DMS53 treated with DMSO at 0.1 percent for 48 hours (cell line): Measurements from ENCODE around the gene CNTF.
A peak's percentile ranks its signal among the peaks of the same experiment; 100 is the strongest.
"Not testable (repeated sequence)": the region's sequence is repeated elsewhere in the genome, so short reads cannot be mapped to it uniquely, and the experiment has no call there.

ENCODE experiments used
- DNase-seq: peaks from one replicate; lab custom pipeline; 2025; ENCODE audit not compliant: unreplicated experiment; lab: John Stamatoyannopoulos, UW

The CNTF gene, protein sequence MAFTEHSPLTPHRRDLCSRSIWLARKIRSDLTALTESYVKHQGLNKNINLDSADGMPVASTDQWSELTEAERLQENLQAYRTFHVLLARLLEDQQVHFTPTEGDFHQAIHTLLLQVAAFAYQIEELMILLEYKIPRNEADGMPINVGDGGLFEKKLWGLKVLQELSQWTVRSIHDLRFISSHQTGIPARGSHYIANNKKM

DNA sequence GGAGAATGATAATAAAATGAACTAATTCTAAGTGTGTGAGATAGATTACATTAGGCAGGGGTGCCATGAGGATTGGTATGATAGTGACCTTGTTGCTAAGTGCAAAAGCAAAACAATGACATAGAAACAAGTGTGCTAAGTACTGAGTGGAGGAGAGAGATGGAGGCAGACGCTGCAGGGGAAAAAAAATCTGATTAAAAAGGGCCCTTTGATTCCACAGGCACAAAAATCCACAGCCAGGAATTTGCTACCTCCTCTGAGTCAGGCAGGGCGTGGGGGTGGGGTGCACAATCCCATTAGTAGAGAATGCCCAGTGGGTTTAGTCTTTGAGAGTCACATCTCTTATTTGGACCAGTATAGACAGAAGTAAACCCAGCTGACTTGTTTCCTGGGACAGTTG lies at the start of gene CNTF:
CNTF (plus strand) TSS at position 322 of the 400 bp plus-strand sequence. CDS start 88 bp downstream, outside the sequence.
- DNase-seq = no peak

DNA sequence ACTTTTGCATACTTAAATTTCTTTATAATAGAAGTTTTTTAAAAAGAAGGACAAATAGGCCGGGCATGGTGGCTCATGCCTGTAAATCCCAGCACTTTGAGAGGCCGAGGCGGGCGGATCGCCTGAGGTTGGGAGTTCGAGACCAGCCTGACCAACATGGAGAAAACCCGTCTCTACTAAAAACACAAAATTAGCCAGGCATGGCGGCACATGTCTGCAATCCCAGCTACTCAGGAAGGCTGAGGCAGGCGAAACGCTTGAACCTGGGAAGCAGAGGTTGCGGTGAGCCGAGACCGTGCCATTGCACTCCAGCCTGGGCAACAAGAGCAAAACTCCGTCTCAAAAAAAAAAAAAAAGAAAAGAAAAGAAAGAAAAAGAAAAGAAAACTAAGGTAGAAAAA lies 49.6 kb upstream of the CNTF start:
- DNase-seq = not testable (repeated sequence)

DNA sequence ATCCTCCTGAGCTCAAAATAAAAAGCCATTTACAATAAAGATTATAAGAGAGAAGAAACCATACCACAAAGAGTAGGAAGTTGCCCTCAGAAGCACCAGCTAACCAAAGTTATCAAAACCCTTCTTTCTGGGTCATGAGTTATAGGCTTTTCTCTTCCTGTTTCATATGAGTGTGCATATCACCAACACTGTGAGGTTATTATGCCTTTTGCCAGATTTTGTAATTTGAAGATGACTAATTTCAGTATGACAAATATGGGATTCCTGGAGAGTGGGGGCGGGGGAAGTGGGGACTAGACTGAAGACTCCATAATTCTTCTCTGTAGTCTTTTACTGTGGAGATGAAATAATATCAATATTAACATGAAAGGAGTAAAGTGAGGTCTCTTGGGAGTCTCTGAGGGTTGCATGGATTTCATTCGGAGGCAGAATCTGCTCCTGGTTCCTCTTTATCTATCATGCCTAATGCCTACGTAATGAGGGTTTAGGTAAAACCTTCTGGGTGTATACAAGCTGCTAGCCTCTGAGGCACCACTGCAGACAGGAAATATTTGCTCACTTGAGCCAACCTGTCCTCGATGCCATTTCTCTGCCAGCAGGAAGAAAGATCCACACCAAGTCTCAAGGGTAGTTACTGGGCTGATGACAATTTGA lies 48.9 kb upstream of the CNTF start:
- no peak for DNase-seq

DNA sequence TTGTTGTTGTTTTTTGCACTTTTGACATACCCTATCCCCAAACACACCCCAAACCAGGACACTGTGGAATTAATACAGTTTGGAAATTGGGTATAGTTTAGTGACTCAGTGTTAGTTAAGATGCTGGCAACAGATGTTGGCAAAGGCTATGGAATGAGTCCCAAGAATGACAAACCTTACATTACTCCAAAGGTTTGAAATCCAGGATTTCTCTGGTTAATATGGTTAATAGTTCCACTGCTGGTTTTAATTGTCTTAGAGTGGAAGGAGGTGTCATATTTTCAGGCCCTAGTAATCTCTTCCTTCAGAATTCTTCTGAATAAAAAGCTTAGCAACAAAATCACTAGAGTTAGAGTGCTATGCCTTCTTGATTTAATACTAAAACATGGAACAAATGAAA lies 47.6 kb upstream of the CNTF start:
- DNase-seq = no peak

DNA sequence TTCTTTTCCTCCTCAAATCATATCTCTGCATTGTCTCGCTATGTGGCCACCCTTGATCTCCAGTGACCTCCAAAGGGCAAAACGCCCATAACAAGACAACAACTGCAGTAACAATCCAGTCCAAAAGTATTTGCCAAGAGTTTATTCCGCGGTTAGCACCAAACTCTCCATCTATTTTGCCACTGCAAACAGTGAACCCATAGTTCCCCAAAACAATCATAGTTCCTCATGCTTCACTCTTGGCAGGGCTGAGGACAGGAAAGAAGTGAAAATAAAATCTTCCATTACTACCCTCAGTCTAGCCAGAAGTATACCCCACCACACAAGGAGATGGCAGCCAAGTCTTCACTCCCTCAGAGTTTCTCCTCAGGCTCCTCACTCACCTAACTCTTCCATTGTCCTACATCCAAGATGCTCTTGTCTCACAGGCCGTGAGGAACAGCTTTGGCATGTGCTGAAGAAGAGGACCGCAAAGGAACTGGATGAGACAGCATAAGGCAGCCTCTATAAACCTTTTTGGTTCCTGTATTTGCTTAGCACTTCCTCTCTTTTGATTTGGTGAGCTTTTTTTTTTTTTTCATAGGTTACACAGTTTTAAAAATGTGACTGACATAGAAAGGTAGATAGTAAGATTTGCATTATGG lies 47.0 kb upstream of the CNTF start, which contains the start of gene LPXN:
LPXN (minus strand) TSS at position 480 of the 644 bp plus-strand sequence; CDS start at position 396, 84 bp downstream.
- DNase-seq = no peak

DNA sequence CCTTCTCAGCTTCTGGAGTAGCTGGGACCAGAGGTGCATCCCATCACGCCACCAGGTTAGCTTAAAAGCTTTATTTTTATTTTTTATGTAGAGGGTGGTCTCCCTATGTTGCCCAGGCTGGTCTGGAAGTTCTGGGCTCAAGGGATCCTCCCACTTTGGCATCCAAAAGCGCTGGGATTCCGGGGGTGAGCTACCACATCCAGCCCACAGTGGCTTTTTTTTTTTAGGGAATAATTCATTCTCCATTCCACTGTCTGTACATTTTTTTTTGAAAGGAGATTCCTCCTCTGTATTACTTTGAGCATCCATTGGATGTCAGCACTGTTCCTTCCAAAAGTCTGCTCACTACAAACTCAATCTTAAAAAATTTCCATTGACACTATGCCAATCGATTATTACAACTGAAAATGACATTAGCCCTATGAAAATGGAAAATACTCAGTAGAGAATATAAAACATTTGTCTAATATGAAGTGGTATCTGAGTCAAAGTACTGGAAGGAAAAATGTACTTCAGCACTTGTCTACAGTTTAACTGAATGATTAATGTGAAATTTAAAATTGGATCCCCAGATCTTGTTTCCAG lies 45.5 kb upstream of the CNTF start:
- no peak for DNase-seq

DNA sequence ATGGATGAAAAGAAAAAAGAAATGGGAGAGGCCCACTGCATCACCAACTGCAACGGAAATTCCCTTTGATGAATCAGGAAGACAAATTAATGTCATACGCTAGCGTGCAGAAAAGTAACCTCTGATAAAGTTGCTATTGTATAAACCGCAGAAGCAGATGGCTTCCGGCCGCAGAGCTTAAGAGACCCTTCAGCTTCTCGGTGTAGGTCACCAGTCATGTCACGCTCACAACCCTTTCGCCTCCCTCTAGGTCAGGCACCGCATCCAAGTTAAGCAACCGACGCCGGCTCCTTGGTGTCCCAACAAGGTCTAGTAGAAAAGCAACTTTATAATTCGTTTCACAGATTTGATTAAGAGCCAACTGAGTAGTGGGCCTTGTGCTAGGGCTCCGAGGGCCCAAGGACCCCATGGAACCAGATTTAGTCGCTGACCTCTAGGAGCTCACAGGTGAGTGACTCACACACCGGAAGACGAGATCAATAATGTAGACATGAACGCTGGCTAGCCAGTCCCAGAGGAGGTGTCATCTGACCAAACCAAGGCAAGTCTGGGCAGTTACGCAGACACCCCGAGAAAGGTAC lies 44.8 kb upstream of the CNTF start:
- peak; percentile 0 for DNase-seq

DNA sequence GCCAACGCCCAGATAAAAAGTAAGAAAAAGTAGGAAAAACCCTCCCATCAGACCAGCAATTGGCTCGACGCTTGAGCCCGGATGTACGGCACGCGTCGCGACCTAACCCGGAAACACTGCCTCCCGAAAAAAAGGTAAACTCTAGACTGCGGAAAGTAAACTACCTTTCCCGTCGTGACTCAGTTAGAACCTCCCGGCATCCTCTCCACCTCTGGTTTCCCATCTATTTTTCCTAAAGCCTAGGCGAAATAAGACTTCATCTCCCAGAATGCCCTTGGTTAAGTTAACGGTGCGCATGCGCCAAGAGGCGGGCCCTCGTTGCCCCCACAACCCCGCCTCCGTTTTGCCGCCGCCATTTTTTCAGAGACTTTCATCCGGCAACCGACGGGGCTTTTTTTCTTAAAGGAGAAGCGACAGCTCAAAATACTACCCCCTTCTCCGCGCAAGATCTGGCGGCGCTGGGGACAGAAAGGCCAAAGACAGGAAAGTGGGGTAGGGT lies 44.3 kb upstream of the CNTF start:
- DNase-seq = peak; percentile 66

DNA sequence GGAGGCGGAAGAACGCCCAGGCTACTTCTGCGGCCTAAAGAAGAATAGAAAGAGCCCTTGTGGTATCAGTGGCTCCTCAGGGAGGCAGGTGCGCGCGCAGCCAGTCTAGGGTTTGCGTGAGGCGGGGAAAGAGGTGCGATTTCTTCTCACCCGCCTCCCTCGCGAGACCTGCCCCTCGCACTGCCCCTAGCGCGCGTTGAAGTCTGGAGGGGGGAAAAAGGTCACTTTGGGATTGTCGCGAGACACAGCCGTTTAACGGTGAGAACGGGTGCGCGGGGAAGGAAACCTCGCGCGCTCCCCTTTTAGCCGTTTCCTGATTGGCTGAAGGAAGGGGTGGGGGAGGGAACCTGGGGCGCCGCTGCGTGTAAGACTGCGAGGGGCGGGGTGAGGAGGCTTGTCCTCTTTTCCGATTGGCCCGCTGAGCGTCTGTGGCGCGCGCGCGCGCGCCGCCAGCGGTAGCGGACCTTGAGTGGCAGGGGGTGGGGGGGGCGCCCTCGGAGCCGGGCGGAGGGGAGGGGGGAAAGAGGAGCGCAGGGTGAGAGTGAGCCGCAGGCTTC lies 43.8 kb upstream of the CNTF start, which contains the start of gene ZFP91:
ZFP91 (plus strand) TSS at position 429 of the 557 bp plus-strand sequence. CDS start 219 bp downstream, outside the sequence.
- peak; percentile 61 for DNase-seq

DNA sequence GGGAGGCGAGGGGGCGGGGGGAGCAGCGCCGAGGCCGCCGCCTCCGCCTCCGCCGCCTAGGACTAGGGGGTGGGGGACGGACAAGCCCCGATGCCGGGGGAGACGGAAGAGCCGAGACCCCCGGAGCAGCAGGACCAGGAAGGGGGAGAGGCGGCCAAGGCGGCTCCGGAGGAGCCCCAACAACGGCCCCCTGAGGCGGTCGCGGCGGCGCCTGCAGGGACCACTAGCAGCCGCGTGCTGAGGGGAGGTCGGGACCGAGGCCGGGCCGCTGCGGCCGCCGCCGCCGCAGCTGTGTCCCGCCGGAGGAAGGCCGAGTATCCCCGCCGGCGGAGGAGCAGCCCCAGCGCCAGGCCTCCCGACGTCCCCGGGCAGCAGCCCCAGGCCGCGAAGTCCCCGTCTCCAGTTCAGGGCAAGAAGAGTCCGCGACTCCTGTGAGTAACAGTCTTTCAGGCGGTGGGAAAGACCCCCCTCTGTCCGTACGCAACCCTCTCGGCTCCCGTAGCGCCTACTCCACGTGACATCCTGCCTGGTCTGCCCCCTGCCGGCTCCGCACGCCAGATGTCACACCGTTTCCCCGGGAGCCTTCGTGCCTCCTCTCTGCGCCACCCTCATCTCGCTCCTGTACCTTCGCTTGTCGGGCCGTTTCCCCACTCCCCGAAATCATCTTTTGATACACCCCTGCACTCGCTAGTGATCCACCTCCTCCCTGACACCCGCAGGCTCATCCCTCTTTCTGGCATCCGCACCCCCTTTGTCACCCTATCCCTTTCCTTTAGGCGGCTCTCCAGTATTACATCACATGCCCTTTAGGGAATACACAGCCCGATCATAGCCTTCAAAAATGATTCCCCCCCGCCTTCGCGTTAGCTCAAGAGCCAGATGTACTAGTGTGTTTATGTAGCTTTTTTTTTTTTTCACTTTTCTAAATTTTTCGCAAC lies 43.0 kb upstream of the CNTF start:
- DNase-seq = peak; percentile 7

DNA sequence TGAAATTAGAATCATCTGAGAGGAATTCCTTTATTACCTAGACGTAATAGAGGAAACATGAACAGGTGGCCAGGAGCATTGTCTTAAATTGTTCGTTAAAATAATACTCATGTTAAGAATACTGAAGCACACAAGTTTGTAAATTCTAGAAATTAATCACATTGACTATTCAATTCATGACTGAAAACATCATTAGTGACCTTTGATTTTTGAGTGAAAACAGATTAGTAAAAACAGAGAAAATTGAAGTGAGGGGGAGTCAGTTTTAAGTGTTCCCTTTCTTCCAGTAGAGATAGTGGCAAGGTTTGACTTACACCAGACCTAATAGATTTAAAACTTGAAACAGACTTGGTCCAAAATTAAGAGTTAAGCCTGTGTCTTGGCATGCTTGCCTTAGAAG lies 42.2 kb upstream of the CNTF start:
- DNase-seq = no peak

DNA sequence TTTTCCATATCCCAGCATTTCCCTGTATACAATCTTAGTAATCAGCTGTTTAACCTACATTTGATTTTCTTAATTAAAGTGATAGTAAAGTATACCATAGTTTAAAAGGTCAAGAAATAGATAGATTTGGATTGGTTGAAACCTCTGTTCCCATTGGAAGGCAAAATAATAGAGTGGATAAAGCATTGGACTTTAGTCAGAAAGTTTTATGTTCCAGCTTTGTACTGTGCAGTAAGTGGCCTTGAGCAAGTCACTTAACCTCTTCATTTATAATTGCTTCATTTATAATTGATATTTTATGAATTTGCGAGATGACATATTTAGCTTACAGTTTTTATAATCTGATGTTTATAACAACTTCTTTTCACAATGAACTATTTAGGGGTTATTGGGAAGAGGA lies 40.0 kb upstream of the CNTF start:
- no peak for DNase-seq

DNA sequence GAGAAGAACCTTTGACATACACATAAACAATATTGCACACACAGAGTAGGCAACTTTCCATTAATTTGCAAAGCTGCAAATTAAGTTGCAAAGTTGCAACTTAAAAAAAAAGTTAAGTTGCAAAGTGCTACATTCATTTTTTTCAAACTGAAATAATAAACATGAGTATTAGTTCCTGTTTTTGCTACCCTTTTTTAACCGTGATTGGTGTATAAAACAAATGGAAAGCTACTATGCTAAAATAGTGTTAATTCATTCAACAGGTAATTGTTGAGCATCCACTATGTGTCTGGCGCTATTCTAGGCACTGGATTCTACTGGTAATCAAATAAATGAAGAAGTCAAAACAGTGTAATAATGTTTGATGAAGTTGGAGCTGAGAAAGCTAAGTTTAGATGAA lies 35.5 kb upstream of the CNTF start:
- no peak for DNase-seq

DNA sequence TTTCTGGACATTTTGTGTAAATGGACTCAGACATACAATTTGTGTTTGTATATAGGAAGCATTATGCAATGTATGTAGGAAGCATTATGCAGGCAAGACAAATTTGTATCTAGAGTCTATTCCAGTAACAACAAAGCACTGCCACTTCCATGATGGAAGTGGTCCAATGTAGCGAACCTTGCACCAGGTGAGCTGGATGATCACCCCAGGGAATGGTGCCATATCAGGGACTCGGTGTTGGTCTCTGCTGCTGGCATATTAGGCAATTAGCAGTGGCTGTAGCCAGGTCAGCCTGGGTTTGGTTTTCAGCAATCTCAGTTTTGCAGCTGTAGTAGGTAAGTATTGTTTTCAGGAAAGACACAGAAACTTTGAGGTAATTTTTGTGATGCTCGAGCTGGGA lies 30.8 kb upstream of the CNTF start:
- DNase-seq = no peak

DNA sequence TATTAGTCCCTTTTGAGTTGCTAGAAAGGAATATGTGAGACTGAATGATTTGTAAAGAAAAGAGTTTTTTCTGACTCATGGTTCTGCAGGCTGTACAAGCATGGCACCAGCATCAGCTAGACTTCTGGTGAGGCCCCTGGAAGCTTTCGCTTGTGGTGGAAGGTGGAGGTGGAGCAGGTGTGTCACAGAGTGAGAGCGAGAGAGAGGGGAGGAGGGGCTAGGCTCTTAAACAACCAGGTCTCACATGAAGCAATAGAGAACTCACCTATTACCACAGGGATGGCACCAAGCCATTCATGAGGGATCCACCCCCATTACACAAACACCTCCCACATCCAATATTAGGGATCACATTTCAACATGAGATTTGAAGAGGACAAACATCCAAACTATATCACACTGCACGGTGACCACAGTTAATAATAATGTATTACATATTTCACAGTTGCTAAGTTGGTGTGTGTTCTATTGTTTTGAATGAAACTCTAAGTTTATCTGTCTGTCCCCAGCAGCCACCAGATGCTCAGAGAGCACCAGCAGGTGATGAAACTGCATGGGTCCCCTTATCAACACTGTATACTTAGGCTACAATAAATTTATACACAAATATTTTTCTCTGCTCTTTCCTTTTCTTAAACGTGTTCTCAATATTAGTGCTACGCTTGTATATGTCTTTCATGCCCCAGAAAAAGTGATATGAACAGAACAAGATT lies 29.5 kb upstream of the CNTF start:
- DNase-seq = no peak

DNA sequence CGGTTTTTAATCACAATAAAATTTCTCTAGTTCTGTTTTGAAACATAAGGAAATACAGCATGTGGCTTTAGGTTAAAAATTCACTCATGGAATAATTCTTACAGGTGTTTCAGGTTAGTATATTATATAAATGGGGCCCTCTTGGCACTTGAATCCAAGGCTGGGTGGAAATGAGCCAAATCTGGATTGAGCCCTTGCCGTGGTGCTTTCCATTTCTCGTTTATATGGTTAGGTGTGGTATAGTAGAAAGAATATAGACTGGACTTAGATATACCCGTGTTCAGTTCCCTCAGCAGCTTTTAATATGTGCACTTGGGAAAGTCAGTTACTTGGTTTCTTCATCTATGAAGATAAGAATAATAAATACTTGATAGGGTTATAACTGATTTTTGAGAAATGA lies 27.6 kb upstream of the CNTF start:
- no peak for DNase-seq

DNA sequence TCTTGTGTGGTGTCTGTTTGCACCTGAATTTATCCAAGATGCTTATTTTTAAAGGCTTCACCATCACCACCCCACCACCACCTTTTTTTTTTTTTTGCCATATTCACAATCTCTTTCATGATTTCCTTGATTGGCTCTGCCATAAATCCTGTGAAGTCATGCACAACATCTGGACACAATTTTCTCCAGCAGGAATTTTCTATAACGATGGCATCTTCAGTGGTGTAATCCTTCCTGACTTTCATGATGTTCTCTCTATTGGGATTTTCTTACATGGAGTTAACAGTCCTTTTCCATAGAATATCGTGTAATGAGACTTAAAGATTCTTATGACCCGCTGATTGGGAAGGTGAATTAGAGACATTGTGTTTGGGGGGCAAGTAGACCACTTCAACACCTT lies 25.8 kb upstream of the CNTF start:
- DNase-seq = no peak

DNA sequence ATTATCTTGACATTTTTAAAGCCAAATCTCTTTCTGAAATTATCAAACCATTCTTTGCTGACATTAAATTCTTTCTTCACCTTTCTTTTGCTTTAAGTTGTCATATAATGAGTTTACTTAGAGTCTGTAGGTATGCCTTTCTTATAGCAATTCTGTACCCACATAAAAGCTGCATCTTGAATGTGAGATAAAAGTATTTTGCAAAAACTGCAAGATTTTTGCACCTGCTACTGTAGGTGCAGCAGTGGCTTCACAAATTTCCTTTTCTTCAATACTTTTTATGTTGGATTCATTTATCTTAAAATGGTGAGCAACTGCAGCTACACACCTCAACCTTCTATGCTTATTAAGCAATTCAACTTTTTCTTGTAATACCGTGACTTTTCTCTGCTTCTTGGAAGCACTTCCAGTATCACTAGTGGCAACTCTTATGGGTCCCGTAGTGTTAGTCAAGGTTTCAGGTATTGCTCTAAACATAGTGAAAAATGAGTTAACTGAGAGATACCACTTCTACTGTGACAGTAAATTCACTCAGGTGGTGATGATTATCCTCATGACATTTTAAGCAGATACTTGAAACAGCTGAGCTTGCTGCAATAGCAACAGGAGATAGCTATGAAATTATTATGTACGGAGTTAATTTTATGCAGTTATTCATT lies 24.9 kb upstream of the CNTF start:
- no peak for DNase-seq

DNA sequence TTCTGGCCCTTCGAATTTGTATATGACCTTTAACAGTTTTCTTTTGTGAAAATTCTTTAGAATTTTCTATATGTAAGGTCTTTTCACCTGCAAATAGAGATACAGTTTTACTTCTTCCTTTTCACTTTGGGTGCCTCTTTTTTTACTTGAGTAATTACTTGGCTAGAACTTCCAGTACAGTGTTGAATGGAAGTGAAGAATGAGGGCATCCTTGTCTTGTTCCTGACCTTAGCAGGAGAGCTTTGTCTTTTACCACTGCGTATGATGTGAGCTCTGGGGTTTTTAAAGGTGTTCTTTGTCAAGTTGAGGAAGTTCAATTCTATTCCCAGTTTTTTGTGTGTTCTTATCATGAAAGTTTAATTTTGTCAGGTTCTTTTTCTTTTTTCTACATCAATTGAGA lies 22.0 kb upstream of the CNTF start:
- no peak for DNase-seq
